ENCODE measurements around the gene RPL36.
"Not testable (repeated sequence)": the region's sequence is repeated elsewhere in the genome, so short reads cannot be mapped to it uniquely, and the experiment has no call there.

The RPL36 gene

DNA sequence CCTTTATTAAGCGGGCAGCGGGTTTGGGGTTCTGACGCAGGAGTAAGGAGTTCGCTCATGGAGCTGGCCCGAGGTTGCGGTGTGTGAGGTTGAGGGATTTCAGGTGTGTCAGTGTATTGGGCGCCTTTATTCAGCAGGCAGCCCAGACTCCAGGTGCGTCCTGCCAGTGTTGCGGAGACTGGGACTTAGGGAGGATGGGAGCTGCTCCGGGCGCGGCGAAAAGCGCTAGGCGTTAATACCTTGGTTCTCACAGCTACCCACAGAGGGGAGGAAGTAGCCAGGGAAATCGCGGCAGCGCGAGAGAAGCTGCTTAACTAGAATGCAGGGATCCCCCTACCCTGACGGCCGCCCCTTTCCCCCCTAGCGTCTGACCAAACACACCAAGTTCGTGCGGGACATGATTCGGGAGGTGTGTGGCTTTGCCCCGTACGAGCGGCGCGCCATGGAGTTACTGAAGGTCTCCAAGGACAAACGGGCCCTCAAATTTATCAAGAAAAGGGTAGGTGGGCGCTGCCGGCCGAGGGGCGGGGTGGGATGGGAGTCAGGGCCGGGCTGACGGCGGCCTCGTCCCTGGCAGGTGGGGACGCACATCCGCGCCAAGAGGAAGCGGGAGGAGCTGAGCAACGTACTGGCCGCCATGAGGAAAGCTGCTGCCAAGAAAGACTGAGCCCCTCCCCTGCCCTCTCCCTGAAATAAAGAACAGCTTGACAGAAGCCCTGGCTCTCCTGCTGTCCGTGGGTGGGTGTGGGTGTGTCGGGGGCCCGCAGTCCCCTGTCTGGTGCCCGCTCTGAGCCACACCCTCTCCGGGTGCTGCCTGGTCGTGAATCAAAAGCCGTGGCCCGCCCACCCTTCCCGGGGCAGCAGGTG lies 1.1 kb downstream of the RPL36 start:
- DNase-seq (ENCODE audit: low read depth in 2 of 2): peak; percentile 59 to 76

GRCh38 chr19:5691822-5692722 lies 2.0 kb downstream of the RPL36 start:
- DNase-seq (ENCODE audit: low read depth in 2 of 2): no peak

DNA sequence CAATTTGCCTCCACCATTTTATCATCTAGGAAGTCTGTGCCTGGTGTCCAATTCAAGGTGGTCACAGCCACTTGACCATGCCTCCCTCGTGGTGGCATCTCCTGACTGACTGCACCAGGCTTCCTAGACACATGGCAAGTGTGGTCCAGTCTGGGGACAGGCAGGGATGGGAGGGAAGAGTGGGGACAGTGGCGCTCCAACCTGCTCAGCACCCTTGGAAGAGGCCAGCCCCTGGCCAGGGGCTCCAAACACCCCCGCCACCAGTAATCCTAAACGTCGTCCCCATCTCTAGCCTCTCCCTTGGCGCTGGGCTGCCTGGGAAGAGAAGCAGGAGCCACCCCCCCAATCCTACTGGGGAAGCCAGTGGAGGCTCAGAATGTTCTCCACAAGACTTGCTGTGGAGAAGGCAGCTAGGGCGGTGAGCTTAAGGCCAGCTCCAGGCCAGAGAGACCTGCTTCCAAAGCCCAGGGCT lies 2.7 kb downstream of the RPL36 start:
- no peak for DNase-seq (ENCODE audit: low read depth in 2 of 2)

GRCh38 chr19:5693195-5694166 lies 3.4 kb downstream of the RPL36 start:
- no peak for DNase-seq (ENCODE audit: low read depth in 2 of 2)

DNA sequence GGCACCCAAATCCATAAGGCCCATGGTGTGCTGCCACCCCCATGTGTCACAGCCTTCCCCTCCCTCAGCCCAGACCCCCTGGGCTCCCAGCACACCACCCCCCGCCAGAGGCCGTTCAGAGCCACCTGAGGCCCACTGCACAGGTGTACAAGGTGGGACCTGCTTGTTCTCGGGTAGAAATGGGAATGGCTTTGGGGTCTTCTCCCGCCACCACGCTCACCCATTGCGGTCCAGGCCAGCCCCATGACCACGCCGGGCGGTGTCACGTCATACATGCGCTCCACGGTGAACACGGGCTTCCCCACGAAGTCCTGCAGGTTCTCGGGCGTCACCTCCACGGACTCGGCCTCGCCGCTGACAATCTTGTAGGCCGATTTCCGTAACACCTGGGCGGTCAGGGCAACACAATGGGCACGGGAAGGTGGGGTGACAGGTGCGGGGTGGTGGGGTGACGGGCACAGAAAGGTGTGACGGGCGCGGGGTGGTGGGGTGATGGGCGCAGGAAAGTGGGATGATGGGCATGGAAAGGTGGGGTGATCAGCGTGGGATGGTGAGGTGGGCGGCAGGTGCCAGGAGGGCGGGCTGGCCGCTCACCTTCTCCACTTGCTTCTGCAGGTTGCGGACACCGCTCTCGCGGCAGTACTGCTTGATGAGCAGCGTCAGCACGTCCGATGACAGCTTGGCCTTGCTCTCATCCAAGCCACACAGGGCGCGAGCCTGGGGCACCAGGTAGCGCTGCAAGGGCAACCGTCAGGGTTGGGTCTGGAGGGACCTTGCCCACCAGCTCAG lies 4.3 kb downstream of the RPL36 start:
- DNase-seq (ENCODE audit: low read depth in 2 of 2): no peak

DNA sequence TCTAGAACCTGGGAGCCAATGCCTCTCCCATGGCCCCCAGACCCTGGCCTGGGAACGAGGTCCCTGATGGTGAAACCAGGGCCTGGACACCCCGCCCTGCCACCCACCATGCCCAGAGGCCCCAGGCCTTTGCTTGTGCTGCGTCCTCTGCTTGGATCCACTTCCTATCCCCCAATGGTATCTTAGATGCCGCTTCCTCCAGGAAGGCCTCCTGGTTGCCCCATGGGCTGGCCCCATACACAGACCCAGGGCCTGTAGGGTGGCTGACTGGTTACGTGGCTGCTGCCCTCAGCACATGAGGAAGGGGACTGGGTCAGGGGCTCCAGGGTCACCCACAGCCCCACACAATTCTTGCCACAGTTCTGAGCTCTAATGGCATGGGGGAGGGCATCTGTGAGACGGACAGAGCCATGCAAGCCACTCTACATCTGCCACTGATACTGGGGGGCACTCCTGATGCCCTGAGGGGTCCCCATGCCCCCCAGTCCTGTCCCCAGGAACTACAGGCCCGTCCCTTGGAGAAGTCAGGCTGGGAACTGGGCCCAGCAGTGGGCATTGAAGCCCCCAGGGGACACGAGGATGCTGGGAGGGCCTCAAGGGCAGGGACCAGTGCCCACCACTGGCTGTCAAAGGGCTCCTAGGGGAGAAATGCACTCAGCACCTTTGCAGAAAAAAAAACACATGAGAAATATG lies 5.0 kb downstream of the RPL36 start:
- DNase-seq (ENCODE audit: low read depth in 2 of 2): no peak

DNA sequence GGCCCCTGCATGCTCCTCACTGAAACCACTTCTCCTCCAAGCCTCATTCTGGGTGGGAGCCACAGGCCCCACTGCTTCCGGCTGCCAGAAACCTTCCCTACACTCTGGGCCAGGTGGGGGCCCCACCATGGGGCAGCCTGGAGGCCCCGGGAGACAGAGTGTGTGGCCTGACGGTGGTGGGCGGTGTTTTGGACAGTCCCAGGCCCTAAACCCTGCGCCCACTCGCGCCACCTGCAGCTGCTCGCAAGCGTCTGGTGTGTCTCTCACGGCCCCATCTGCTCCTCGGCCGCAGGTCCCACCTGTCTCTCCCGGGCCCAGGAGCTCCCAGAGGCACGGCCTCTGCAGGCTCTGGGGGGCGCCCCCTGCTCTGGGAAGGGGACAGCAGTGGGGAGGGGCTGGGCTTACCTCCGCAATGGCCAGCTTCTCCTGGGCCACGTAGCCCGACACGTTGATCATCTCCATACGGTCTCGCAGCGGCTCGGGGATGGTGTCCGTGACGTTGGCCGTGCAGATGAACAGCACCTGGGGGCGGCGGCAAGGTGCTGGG lies 5.6 kb downstream of the RPL36 start:
- DNase-seq (ENCODE audit: low read depth in 2 of 2): no peak

GRCh38 chr19:5696196-5697021 lies 6.3 kb downstream of the RPL36 start:
- DNase-seq (ENCODE audit: low read depth in 2 of 2): no peak

DNA sequence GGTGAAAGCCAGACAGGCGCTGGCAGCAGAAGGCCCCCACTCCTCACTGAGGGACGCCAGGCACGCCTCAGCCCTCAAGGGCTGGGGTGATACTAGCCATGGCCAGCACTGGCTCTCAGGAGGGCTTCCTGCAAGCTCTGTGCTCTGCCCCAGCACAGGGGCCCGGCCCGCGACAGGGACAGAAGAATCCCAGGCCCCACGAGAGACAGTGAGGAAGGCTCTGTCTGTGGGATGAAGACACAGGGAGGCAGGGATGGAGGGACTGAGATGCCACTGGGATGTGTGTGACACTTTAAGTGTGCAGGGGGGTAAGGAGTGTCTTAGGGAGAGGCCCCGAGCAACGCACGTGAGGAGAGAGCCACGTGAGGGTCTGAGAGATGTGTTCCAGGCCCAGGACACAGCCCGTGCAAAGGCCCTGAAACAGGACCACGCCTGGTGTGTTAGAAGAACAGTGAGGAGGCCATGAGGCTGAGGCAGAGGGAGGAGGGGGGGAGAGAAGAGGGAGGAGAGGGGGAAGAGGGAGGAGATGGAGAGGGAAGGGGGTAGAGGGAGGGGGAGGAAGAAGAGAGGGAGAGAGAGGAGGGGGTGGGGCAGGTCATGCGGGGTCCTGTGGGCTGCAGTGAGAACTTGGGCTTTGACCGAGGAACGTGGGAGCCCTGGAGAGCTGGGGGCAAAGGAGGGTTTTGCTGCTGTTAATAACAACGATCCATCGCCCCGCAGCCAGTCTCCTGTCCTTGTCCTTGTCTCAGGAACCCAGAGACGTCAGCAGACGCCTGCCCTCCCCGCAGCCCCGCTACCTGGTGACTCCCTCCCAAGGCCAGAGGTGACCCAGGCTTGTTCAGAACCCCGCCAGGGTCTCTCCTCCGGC lies 7.2 kb downstream of the RPL36 start:
- no peak for DNase-seq (ENCODE audit: low read depth in 2 of 2)

DNA sequence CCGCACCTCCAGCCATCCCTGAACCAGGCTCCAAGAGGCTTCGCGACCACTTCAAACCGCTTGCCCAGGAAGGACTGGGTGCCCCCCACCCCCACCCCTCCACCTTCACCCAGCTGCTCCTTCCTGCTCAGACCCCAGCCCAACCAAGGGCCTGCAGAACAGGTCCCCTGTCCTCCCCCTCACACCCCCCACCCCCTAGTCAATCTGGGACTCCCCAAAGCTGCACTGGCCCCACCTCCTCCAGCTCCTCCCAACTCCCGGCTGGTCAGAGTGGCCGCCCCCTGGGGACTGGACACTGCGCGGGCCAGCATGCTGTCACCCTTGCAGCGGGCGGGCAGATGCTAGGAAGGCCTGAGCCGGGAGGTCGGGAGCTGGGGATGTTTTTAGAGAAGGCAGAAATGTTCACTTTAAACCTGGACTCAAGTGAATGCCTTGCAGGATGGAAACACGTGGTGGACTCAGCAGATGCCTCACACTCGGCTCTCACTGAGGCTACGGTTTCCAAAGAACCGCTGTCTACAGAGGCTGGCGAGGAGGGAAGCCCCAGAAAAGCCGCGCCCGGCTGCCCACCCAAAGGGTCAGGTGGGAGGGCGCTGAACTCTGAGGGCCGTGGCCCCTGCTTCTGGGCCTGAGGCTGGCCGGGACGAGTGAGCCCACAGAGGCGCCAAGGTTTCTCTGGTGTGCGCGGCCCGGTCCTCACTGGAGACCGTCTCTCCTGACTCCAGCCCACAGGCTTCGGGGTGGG lies 8.0 kb downstream of the RPL36 start:
- no peak for DNase-seq (ENCODE audit: low read depth in 2 of 2)

DNA sequence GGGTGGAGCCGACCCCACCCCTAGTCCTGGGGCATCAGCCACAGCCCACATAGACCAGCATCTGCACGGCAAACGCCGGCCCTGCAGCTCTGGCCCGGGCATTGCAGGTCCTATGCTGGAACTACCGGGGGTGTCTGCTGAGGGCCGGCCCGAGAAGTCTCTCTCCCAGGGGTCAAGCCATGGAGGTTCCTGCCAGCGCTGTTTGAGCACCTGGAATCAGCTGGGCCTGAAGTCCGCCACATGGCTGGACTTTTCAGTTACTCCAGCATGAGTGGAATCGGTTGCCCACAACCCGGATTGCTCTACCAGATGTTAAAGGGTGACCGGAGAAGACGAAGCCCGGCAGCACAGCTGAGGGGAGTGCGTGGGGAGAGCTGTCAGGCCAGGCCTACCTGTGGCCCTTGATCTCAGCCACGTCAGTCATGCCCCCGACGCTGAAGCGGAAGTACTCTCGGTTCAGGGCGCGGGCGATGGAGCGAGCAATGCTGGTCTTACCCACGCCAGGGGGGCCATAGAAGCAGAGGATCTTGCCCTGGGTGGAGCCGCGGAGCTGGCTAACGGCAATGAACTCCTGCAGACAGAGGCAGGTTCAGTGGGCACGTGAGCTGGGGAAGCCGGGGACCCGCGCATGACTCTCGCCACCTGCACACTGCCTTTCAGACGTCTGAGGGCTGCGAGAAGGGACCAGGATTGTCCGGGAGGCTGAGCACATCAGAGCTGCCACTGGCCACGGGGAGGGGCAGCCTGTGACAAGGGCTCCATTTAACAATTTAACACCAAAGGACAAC lies 8.7 kb downstream of the RPL36 start:
- no peak for DNase-seq (ENCODE audit: low read depth in 2 of 2)

DNA sequence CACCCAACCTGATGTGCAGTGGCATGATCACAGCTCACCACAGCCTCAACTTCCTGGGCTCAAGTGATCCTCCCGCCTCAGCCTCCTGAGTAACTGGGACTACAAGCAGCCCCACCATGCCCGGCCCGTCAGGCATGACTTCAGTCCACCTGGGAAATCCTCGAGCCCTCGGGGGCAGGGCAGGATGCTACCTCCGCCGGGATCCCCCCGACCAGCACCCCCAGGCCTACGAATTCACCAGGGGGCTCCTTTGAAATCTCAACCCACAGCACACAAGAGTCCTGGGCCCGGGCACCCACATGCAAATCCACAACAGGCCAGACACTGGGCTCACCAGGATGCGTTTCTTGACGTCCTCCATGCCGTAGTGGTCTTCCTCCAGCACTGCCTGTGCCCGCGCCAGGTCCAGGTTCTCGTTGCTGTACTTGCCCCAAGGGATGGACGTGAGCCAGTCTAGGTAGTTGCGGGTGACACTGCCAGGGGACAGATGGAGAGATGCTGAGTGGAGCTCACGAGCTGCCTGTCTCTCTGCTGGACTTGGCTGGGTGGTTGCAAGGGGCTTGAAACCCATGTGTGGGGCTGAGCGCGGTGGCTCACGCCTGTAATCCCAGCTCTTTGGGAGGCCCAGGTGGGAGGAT lies 10.5 kb downstream of the RPL36 start:
- no peak for DNase-seq (ENCODE audit: low read depth in 2 of 2)

GRCh38 chr19:5702053-5702410 lies 11.9 kb downstream of the RPL36 start:
- not testable (repeated sequence) for DNase-seq (ENCODE audit: low read depth in 2 of 2)

- DNase-seq (ENCODE audit: low read depth in 2 of 2): no peak
Measured at GRCh38 chr19:5703819-5704818, 14.0 kb downstream of the RPL36 start.

- DNase-seq (ENCODE audit: low read depth in 2 of 2): no peak
Measured at GRCh38 chr19:5705552-5705951, 15.5 kb downstream of the RPL36 start.

Measured in stimulated activated CD8-positive, alpha-beta memory T cell treated with anti-CD3 and anti-CD28 coated beads, Interleukin-7, amount 100 ng/mL, for 4 hours (primary cell).